T-cell (primary cell): Measurements from ENCODE around the gene AXIN1. TPM values are rescaled to one million over a fixed set of nuclear protein-coding genes. Genes with fewer than 3 reads are reported as not detected.

Experiments used
- ATAC-seq, 4 experiments: fragments of 200-7000 bp in 3 of 4; fragments of 150-1000 bp in 1 of 4; cut with Tn5 transposase; replicated peaks in 1 of 4; 1 replicate in 3 of 4; 2 replicates in 1 of 4; pipeline ENCODE4 v1.10.0; 2021; ENCODE audit warnings: moderate library complexity in 3 of 4, mild to moderate bottlenecking in 2 of 4, moderate number of reproducible peaks in 1 of 4
- CTCF ChIA-PET, 2 donors: fragments of 300-600 bp; sonication (Branson Sonifier 250); formaldehyde crosslinking; loops; one replicate each; lab custom pipeline; 2022; ENCODE audit warnings: antibody characterized with exemption in 2 of 2; lab: Charles Lee
- POLR2A ChIA-PET, 2 donors: fragments of 300-600 bp; sonication (Branson Sonifier 250); formaldehyde crosslinking; loops; one replicate each; lab custom pipeline; 2022; ENCODE audit warnings: antibody characterized with exemption in 2 of 2; lab: Charles Lee
- DNase-seq, 35 experiments: peaks; one replicate each; pipeline versions ENCODE4 v3.0.0 to v3.0.0-alpha.2; 2013 to 2023
- H3K27ac ChIP-seq: one replicate; pipeline ENCODE4 v1.5.1; 2013; ENCODE audit warnings: low read length
- H3K27me3 ChIP-seq, 2 experiments: replicated peaks in 1 of 2; 1 replicate in 1 of 2; 2 replicates in 1 of 2; pipeline versions ENCODE4 v1.6.1 to v1.7.0; 2013; ENCODE audit warnings: low read length in 1 of 2, mixed read lengths in 1 of 2; ENCODE audit not compliant: control insufficient read depth in 2 of 2, insufficient read depth in 2 of 2; ENCODE audit errors: extremely low read depth in 1 of 2
- H3K36me3 ChIP-seq, 2 donors: 1 replicate in 1 of 2; 2 replicates in 1 of 2; pipeline versions ENCODE4 v1.6.1 to v1.7.0; 2013; ENCODE audit warnings: low read length in 1 of 2; ENCODE audit not compliant: control insufficient read depth in 2 of 2, insufficient read depth in 1 of 2; ENCODE audit errors: extremely low read depth in 1 of 2
- H3K4me1 ChIP-seq, 2 experiments: 1 replicate in 1 of 2; 2 replicates in 1 of 2; pipeline versions ENCODE4 v1.6.1 to v1.7.0; 2013; ENCODE audit warnings: low read length in 2 of 2, mixed read lengths in 1 of 2; ENCODE audit not compliant: insufficient read depth in 2 of 2, control insufficient read depth in 1 of 2; ENCODE audit errors: extremely low read depth in 1 of 2
- H3K4me3 ChIP-seq, 2 donors: 1 replicate in 1 of 2; 2 replicates in 1 of 2; pipeline versions ENCODE4 v1.5.1 to v1.7.0; 2013; ENCODE audit warnings: mild to moderate bottlenecking in 2 of 2, low read length in 1 of 2, moderate library complexity in 1 of 2; ENCODE audit not compliant: control insufficient read depth in 1 of 2; ENCODE audit errors: extremely low read depth in 1 of 2
- H3K9me3 ChIP-seq: 2 replicates; pipeline ENCODE4 v1.7.0; 2013
- H3K27ac Mint-ChIP-seq, 2 donors: one replicate each; pipeline ENCODE4 v1.8.0; 2020 to 2021; ENCODE audit warnings: mild to moderate bottlenecking in 2 of 2, mixed read lengths in 2 of 2
- H3K27me3 Mint-ChIP-seq, 2 donors: one replicate each; pipeline ENCODE4 v1.8.0; 2021 to 2022; ENCODE audit warnings: mixed read lengths in 2 of 2
- H3K36me3 Mint-ChIP-seq: one replicate; pipeline ENCODE4 v1.8.0; 2021; ENCODE audit warnings: mixed read lengths
- H3K4me1 Mint-ChIP-seq, 3 donors: one replicate each; pipeline ENCODE4 v1.8.0; 2020 to 2022; ENCODE audit warnings: mixed read lengths in 3 of 3, mild to moderate bottlenecking in 1 of 3
- H3K4me3 Mint-ChIP-seq, 3 donors: one replicate each; pipeline ENCODE4 v1.8.0; 2020 to 2022; ENCODE audit warnings: mild to moderate bottlenecking in 3 of 3, mixed read lengths in 3 of 3, moderate library complexity in 3 of 3
- H3K9me3 Mint-ChIP-seq, 3 donors: one replicate each; pipeline ENCODE4 v1.8.0; 2020 to 2022; ENCODE audit warnings: mixed read lengths in 3 of 3
- WGBS: methylation state at CpG from one replicate; pipeline ENCODE4 v1.1.5; 2013; ENCODE audit warnings: missing lambda C conversion rate; ENCODE audit not compliant: insufficient coverage; 5-methylcytosine and 5-hydroxymethylcytosine counted together
- total RNA-seq, 35 experiments: library from RNA in 6 of 35; stranded (reverse) in 6 of 35; fragments of 120-200 nt in 1 of 35; gene quantifications; one replicate each; pipeline versions ENCODE4 v1.2.1 to v1.2.4 and lab custom pipeline; 2013 to 2026

AXIN1 gene
- total RNA-seq, 5 donors from 2014 or later (not counting 1 experiment from before 2014, with no cell fraction given) = 38.5 to 58.9 (median 50.4) TPM

DNA sequence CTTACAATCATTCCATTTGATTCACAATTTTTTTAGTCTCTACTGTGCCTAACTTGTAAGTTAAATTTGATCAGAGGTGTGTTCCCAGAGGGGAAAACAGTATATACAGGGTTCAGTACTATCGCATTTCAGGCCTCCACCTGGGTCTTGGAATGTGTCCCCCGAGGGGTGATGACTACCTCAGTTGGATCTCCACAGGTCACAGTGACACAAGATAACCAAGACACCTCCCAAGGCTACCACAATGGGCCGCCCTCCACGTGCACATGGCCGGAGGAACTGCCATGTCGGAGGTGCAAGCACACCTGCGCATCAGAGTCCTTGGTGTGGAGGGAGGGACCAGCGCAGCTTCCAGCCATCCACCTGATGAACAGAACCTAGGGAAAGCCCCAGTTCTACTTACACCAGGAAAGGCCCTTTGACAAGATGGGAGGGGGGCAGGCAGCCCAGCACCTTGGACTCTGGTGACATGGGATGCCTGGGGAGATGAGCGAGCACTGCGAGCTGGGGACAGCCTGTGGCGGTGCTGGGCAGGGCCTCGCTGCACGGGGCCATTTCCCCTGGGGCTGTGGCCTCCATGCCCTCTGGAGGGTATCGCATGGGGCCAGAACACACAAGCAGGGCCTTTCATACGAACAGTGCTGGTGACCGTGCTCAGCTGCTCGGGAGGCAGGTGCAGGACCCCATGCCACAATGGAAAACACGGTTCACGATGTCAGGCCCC, 35.6 kb downstream of the AXIN1 start:
- Mint-ChIP-seq H3K27ac (no peak overlapping the region), H3K4me1 (peaks cover 48 to 57% (median 49%) of the 10 kb centered on the region in 3 donors), H3K36me3 (peaks cover 32% of the 10 kb centered on the region), H3K9me3 (no peaks in the 10 kb centered on the region), H3K4me3 (no peak overlapping the region), H3K27me3 (no peaks in the 10 kb centered on the region)
- Histone ChIP-seq H3K36me3 (peaks cover 9 to 47% of the 10 kb centered on the region in 2 donors), H3K27me3 (no peaks in the 10 kb centered on the region), H3K4me3 (no peak overlapping the region), H3K4me1 (peaks cover 9 to 50% of the 10 kb centered on the region in 2 experiments), H3K27ac (no peak overlapping the region), H3K9me3 (no peaks in the 10 kb centered on the region)
- ChIA-PET CTCF (interaction anchor here in 1 of 2 donors (0.5 kb wide), 1 partner anchor 78 kb away, joined by 3 read pairs; no protein-coding TSS in a partner anchor), POLR2A (no interaction called here)
- DNase-seq (no peak), ATAC-seq (no peak)
- WGBS = 95% methylated on average over 17 of the region's 19 CpGs

DNA sequence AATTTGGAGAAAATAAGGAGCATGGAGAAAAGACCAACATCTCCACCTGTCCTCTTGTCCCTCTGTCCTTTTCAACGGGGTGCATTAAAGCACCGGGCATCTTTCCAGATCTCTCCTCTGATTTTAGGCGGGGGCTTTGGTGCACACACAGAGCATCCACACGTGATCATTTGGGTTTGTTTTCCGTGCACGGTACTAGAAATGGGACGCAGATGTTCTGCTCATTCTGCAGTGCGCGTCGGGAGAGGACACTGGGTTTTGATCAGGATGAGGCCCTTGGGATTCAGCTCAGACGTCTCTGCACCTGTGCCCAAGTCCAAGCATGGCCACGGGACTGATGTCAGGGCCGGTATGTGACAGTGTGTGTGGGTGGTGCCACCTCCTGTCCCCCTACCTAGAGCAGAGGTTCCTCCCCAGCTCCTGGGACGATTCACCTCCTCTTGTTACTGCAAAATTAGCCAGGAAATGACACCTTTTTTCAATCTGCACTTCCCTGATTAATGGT, 37.7 kb downstream of the AXIN1 start:
- peaks cover 31% of the 10 kb centered on the region for H3K36me3 Mint-ChIP-seq
- no peak overlapping the region for H3K27ac Mint-ChIP-seq

DNA sequence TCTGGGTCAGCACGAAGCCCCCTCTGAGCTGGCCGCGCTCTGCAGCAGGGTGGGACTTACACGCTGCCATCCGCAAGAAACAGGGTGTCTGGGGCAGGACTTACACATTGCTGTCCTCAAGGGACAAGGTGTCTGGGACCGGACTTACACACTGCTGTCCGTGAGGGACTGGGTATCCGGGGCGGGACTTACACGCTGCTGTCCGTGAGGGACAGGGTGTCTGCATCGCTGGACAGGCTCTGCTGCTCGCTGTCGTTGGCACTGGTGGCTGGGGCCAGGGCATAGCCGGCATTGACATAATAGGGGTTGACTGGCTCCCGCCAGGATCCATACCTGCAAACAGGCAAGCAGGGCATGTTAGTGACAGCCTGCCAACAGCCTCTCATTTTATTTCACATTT, 38.2 kb downstream of the AXIN1 start:
- WGBS = 98% methylated on average over 15 of the region's 16 CpGs
- Histone ChIP-seq H3K27me3 (no peaks in the 10 kb centered on the region), H3K27ac (no peak overlapping the region), H3K9me3 (no peaks in the 10 kb centered on the region), H3K4me3 (no peak overlapping the region), H3K4me1 (peaks cover 3 to 35% of the 10 kb centered on the region in 2 experiments), H3K36me3 (peaks cover 12 to 53% of the 10 kb centered on the region in 2 donors)
- DNase-seq = no peak
- POLR2A ChIA-PET = no interaction called here
- Mint-ChIP-seq H3K4me3 (no peak overlapping the region), H3K9me3 (no peaks in the 10 kb centered on the region), H3K36me3 (peaks cover 29% of the 10 kb centered on the region), H3K27me3 (no peaks in the 10 kb centered on the region), H3K4me1 (peaks cover 33 to 41% (median 34%) of the 10 kb centered on the region in 3 donors), H3K27ac (no peak overlapping the region)
- CTCF ChIA-PET = no interaction called here
- no peak for ATAC-seq

More for the DNA sequence above, 37.7 kb downstream of the AXIN1 start:
- Histone ChIP-seq H3K9me3 (no peaks in the 10 kb centered on the region), H3K36me3 (peaks cover 12 to 53% of the 10 kb centered on the region in 2 donors), H3K4me1 (peaks cover 8 to 35% of the 10 kb centered on the region in 2 experiments), H3K4me3 (no peak overlapping the region), H3K27me3 (no peaks in the 10 kb centered on the region), H3K27ac (no peak overlapping the region)
- ChIA-PET POLR2A (no interaction called here), CTCF (no interaction called here)
- 97% methylated on average over 10 of the region's 14 CpGs for WGBS
- Mint-ChIP-seq H3K9me3 (no peaks in the 10 kb centered on the region), H3K27me3 (no peaks in the 10 kb centered on the region), H3K4me1 (peaks cover 33 to 41% (median 34%) of the 10 kb centered on the region in 3 donors), H3K4me3 (no peak overlapping the region)
- DNase-seq (no peak), ATAC-seq (no peak)

DNA sequence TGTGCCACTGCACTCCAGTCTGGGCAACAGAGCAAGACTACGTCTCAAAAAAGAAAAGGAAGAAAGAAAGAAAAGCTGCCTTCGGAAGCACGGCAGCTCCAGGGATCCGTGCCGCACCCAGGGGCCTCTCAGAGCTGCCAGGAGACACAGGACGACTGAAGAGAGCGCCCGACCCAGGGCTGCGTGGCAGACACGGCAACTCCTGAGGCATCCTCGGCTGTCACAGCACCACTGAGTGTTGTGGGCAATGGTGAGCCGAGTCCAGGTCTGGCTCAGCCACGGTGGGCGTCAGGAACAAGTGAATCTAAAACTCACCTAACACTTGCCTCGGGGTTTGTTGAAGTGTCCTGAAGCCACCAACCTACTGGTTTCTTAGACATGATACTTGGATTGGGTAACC, 40.8 kb downstream of the AXIN1 start:
- no peak overlapping the region for H3K4me3 Mint-ChIP-seq
- Histone ChIP-seq H3K27ac (no peak overlapping the region), H3K4me3 (no peak overlapping the region), H3K27me3 (no peaks in the 10 kb centered on the region), H3K4me1 (peaks cover 4 to 35% of the 10 kb centered on the region in 2 experiments), H3K36me3 (peaks cover 21 to 51% of the 10 kb centered on the region in 2 donors), H3K9me3 (no peaks in the 10 kb centered on the region)
- ATAC-seq (no peak), DNase-seq (no peak)
- H3K27me3 Mint-ChIP-seq = no peaks in the 10 kb centered on the region
- H3K9me3 Mint-ChIP-seq = no peaks in the 10 kb centered on the region
- ChIA-PET POLR2A (no interaction called here), CTCF (no interaction called here)
- WGBS = 98% methylated on average over 10 of the region's 15 CpGs
- H3K27ac Mint-ChIP-seq = no peak overlapping the region
- H3K4me1 Mint-ChIP-seq = peaks cover 21 to 27% (median 26%) of the 10 kb centered on the region in 3 donors
- peaks cover 26% of the 10 kb centered on the region for H3K36me3 Mint-ChIP-seq

DNA sequence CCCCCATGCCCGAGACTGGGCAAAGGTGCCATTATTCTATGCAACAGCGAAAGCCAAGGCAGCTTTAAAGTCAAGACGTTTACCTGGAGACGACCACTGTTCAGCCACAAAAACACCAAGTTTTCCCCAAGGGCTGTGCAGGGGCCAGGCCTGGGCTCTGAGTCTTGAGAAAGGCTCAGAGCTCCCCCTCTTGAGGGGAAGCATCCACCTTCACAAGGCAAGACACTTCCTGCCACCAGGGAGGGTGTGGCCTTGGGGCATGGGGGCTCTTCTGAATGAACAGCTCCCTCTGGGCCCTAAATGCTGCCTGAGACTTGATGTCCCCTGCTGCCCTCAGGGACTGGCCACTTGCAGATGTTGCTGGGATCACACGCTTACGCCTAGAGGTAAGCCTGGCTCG, 43.0 kb downstream of the AXIN1 start:
- CTCF ChIA-PET = no interaction called here
- H3K27me3 ChIP-seq = no peaks in the 10 kb centered on the region
- H3K27me3 Mint-ChIP-seq = no peaks in the 10 kb centered on the region
- peaks cover 24% of the 10 kb centered on the region for H3K36me3 Mint-ChIP-seq
- DNase-seq = peak in 8 of 35 experiments; percentile 11 to 53 (median 27)
- H3K4me3 ChIP-seq = no peak overlapping the region
- 91% methylated on average over 5 of the region's 7 CpGs for WGBS
- peak; percentile 60 to 85 (median 76) for ATAC-seq
- H3K36me3 ChIP-seq = peaks cover 26 to 60% of the 10 kb centered on the region in 2 donors
- peaks cover 4 to 36% of the 10 kb centered on the region in 2 experiments for H3K4me1 ChIP-seq
- peaks cover 17 to 20% (median 18%) of the 10 kb centered on the region in 3 donors for H3K4me1 Mint-ChIP-seq
- no peak overlapping the region for H3K4me3 Mint-ChIP-seq
- POLR2A ChIA-PET = no interaction called here
- peak overlapping the region; percentile 54 to 67 for H3K27ac Mint-ChIP-seq
- no peaks in the 10 kb centered on the region for H3K9me3 Mint-ChIP-seq
- no peak overlapping the region for H3K27ac ChIP-seq
- no peaks in the 10 kb centered on the region for H3K9me3 ChIP-seq

DNA sequence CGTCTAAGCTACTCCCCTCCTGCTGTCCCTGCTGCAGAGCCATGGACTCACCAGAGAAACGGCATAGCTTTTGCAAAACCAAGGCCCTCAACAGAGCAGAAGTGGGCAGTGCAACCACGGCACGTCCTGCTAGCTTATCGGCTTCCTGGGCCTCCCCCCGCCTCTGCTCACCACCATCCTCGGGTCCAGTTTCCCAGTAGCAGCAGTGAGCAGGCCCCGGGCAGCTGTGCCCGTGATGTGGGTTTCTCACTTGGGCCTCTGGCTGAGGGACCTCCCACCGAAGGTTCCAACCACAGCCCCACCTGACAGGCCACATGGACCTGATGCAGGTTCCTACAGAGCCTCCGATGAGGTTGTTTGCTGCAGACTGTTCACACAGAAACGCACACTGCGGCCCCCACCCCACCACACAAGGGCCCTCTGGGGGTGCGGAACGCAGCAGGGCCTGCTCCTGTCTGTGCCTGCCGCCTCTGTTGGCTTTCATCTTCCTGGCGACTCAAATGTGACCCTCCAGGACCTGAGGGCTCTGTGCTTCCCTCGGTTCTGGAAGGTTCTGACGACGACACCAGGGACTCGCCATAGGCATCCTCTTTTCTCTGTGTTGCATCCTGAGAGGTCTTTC, 44.7 kb downstream of the AXIN1 start:
- no peak overlapping the region for H3K27ac Mint-ChIP-seq
- peaks cover 21 to 53% of the 10 kb centered on the region in 2 donors for H3K36me3 ChIP-seq
- H3K36me3 Mint-ChIP-seq = peaks cover 14% of the 10 kb centered on the region
- H3K27me3 ChIP-seq = no peaks in the 10 kb centered on the region
- H3K4me3 ChIP-seq = no peak overlapping the region
- no peaks in the 10 kb centered on the region for H3K9me3 Mint-ChIP-seq
- H3K4me3 Mint-ChIP-seq = no peak overlapping the region
- CTCF ChIA-PET = no interaction called here
- WGBS = 77% methylated on average over 20 of the region's 21 CpGs
- peaks cover 4 to 36% of the 10 kb centered on the region in 2 experiments for H3K4me1 ChIP-seq
- DNase-seq (peak in 1 of 35 experiments; percentile 31), ATAC-seq (peak in 1 of 4 experiments; percentile 7)
- H3K9me3 ChIP-seq = no peaks in the 10 kb centered on the region
- H3K4me1 Mint-ChIP-seq = peaks cover 16 to 18% (median 17%) of the 10 kb centered on the region in 3 donors
- no peaks in the 10 kb centered on the region for H3K27me3 Mint-ChIP-seq
- H3K27ac ChIP-seq = no peak overlapping the region
- POLR2A ChIA-PET = no interaction called here
